GM18498 (cell line): Measurements from ENCODE around the gene RUSF1.
"Not testable (repeated sequence)": the region's sequence is repeated elsewhere in the genome, so short reads cannot be mapped to it uniquely, and the experiment has no call there.

Experiments
- ATAC-seq: cut with Tn5 transposase; IDR thresholded peaks from one replicate; pipeline ENCODE4 v1.9.1; 2021; ENCODE audit warnings: mild to moderate bottlenecking, moderate library complexity; ENCODE audit not compliant: unreplicated experiment

The RUSF1 gene

DNA sequence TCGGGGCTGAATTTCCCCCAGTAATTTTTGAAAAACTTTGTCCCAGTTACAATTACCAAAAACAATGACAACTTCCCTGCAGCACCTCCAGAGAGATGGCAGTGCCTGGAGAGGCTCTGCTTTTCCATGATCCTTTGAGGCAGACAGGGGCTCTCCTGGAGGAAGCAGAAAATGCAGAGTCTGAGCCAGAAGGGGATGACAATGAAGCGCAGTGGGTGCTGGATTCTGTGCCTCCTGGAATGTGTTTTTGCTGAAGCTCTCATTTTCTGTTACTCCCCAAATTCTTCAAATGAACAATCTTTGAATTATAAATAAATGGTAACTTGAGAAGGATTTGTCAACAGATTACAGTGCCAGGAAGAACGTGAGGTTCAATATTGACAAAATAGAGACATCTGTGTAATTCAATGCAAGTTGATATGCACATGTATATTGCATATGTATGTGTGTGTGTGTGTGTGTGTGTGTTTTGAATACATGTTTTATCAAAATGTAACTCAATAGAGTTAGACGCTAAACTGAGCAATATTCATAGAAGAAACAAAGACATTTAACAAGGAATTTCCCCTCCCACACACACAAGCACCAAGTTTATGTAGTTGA, 9.7 kb upstream of the RUSF1 start:
- no peak for ATAC-seq

DNA sequence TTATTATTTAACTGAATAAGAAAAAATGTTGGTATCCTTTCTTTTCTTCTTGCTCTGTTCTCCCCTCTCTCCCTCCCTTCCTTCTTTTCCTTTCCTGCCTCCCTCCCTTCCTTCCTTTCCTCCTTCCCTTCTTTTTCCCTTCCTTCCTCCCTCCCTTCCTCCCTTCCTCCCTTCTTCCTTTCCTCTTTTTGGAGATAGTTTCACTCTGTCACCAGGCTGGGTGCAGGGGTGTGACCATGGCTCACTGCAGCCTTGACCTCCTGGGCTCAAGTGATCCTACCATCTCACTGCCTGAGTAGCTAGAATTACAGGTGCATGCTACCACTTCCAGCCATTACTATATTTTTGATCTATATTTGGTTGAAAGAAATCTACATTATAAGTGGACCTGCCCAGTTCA, 5.7 kb upstream of the RUSF1 start:
- ATAC-seq: no peak

- no peak for ATAC-seq
Measured at GRCh38 chr16:31513126-31513525, 4.9 kb upstream of the RUSF1 start.

- ATAC-seq: peak; percentile 2
Measured at GRCh38 chr16:31508706-31509195, 560 bp upstream of the RUSF1 start.

DNA sequence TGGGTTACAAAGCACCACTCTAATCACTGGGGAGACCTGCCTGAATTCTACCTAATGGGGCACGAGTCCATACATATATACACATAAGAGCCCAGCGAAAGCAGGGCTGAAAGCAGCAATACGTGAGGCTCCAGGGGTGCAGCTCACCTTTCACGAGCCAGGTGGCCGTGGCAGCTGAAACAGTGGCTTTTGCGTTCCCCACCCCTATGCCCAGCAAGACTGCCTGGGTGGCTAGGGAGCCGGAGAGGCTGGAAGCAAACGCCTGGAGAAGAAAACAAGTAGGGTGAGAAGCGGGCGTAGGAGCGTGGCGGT, 618 bp downstream of the RUSF1 start:
- ATAC-seq: no peak

GRCh38 chr16:31505483-31505882, 2.7 kb downstream of the RUSF1 start:
- ATAC-seq: no peak

GRCh38 chr16:31504159-31504558, 4.0 kb downstream of the RUSF1 start:
- no peak for ATAC-seq

- not testable (repeated sequence) for ATAC-seq
Measured at GRCh38 chr16:31503555-31503954, 4.6 kb downstream of the RUSF1 start.

GRCh38 chr16:31502981-31503380, 5.2 kb downstream of the RUSF1 start:
- no peak for ATAC-seq

- no peak for ATAC-seq
Measured at GRCh38 chr16:31501966-31502348, 6.2 kb downstream of the RUSF1 start.

- no peak for ATAC-seq
Measured at GRCh38 chr16:31501226-31501965, 6.8 kb downstream of the RUSF1 start.

DNA sequence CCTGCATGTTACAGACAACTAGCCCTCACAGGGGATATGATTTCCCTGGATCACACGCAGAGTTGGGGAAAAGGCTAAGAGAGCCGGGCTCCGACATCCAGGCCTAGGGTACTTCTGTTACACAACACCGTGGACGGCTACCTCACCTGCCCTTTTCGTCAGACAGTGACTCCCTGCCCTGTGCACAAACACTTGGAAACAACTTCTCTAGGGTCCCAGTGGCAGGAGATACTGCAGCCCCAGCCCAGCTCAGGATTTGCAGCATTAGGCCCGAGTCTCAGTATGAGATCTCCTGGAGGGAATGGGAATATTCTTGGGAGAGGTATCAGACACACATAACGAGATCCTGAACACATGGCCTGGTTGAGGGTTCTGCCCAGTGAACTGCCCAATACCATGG, 8.3 kb downstream of the RUSF1 start:
- ATAC-seq: no peak

- ATAC-seq: no peak
Measured at GRCh38 chr16:31498493-31498892, 9.7 kb downstream of the RUSF1 start.

GRCh38 chr16:31496670-31497069, 11.5 kb downstream of the RUSF1 start:
- no peak for ATAC-seq

- no peak for ATAC-seq
Measured at GRCh38 chr16:31493506-31494125, 14.6 kb downstream of the RUSF1 start.

GRCh38 chr16:31491778-31492418, 16.3 kb downstream of the RUSF1 start:
- ATAC-seq: no peak

DNA sequence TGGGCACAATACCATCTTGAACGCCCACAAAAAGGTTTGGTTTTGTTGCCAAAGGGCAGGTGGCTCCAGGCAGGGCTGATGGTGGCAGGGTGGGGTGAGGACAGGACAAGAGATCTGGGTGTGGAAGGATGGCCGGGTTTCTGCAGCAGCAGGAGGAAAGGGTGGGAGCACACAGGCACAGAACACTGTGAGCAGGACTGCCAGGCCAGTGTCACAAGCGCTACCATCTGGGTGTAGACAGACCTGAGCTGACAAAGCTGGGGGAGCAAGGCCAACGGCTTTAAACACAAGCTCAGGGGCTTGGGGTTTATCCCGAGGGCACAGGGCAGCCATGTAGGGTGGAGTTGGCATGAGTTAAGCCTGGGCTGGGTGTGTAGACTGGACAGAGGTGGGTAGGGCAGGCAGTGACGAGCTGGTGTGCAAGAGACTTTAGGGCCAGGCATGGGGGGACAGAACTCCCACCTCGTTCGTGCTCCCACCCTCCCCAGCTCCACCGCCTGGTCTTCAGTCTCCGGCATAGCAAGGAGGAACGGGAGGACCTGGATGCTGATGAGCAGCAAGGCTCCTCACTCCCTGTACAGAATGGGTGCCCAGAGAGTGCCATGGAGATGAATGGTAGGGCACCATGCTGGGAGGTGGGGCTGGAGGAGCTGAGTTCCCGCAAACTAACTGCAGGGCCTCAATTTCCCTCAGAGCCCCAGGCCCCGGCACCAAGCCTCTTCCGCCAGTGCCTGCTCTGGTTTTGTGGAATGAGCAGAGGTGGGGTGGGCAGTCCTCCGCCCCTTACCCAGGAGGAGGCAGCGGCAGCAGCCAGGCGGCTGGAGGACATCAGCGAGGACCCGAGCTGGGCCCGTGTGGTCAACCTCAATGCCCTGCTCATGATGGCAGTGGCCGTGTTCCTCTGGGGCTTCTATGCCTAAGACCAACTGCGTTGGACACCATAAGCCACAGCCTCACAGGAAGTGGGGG, 18.3 kb downstream of the RUSF1 start:
- ATAC-seq: no peak

GRCh38 chr16:31489298-31489564, 19.0 kb downstream of the RUSF1 start:
- no peak for ATAC-seq

GRCh38 chr16:31488468-31489297, 19.5 kb downstream of the RUSF1 start:
- ATAC-seq: no peak
